H1 (cell line): ENCODE data around the gene SLIRP. TPM values are rescaled to one million over a fixed set of nuclear protein-coding genes. Genes with fewer than 3 reads are reported as not detected.

Experiments used
- CTCF ChIA-PET: fragments of 300-600 bp; sonication (Branson Sonifier 250); formaldehyde crosslinking; loops from one replicate; lab custom pipeline; 2021; ENCODE audit not compliant: partially characterized antibody; lab: Charles Lee
- POLR2A ChIA-PET: fragments of 300-600 bp; sonication (Branson Sonifier 250); formaldehyde crosslinking; loops from one replicate; lab custom pipeline; 2021; ENCODE audit warnings: inconsistent platforms; ENCODE audit not compliant: partially characterized antibody; lab: Charles Lee
- DNase-seq, 2 experiments: peaks; one replicate each; pipeline versions ENCODE4 v3.0.0 to v3.0.0-alpha.2; 2010 to 2022; ENCODE audit warnings: low spot score in 2 of 2, low read depth in 1 of 2, mixed read lengths in 1 of 2
- FAIRE-seq: peaks from 2 replicates; lab custom pipeline; 2011; peaks lifted over from hg19 to GRCh38; lab: Jason Lieb, UNC
- H2AFZ ChIP-seq: 2 replicates; pipeline ENCODE4 v1.8.1; 2012; ENCODE audit warnings: low read length, inconsistent platforms
- H2AK5ac ChIP-seq: 2 replicates; pipeline ENCODE4 v1.6.1; 2013; ENCODE audit warnings: low read depth, low read length
- H2BK120ac ChIP-seq: replicated peaks from 2 replicates; pipeline ENCODE3; 2013; ENCODE audit warnings: low read depth, low read length, inconsistent platforms
- H2BK12ac ChIP-seq: 2 replicates; pipeline ENCODE4 v1.6.1; 2013; ENCODE audit warnings: low read depth, low read length
- H2BK15ac ChIP-seq: 2 replicates; pipeline ENCODE4 v1.6.1; 2013; ENCODE audit warnings: low read length
- H2BK20ac ChIP-seq: 2 replicates; pipeline ENCODE4 v1.6.1; 2013; ENCODE audit warnings: low read length
- H2BK5ac ChIP-seq: 2 replicates; pipeline ENCODE4 v1.6.1; 2013; ENCODE audit warnings: low read depth, low read length
- H3K14ac ChIP-seq: 2 replicates; pipeline ENCODE4 v1.6.1; 2013; ENCODE audit warnings: inconsistent platforms; ENCODE audit not compliant: insufficient read length
- H3K18ac ChIP-seq: 2 replicates; pipeline ENCODE4 v1.6.1; 2013; ENCODE audit warnings: low read length; ENCODE audit errors: extremely low read depth
- H3K23ac ChIP-seq: 2 replicates; pipeline ENCODE4 v1.6.1; 2013; ENCODE audit warnings: inconsistent platforms; ENCODE audit not compliant: insufficient read length
- H3K23me2 ChIP-seq: 2 replicates; pipeline ENCODE4 v1.6.1; 2013; ENCODE audit warnings: low read depth, low read length
- H3K27ac ChIP-seq: 2 replicates; pipeline ENCODE4 v1.6.1; 2011; ENCODE audit warnings: low read depth, low read length, inconsistent platforms
- H3K27me3 ChIP-seq, 4 experiments: replicated peaks in 1 of 4; 1 replicate in 1 of 4; 2 replicates in 3 of 4; pipeline versions ENCODE4 v1.6.1 to v1.8.1; 2011 to 2013; ENCODE audit warnings: low read length in 3 of 4, mild to moderate bottlenecking in 3 of 4, inconsistent platforms in 2 of 4, mixed read lengths in 2 of 4, moderate library complexity in 1 of 4; ENCODE audit not compliant: control insufficient read depth in 3 of 4, insufficient read depth in 3 of 4; ENCODE audit errors: extremely low read depth in 1 of 4
- H3K36me3 ChIP-seq, 4 experiments: 2 replicates each; pipeline versions ENCODE4 v1.6.1 to v1.8.1; 2011 to 2013; ENCODE audit warnings: mild to moderate bottlenecking in 4 of 4, low read length in 3 of 4, moderate library complexity in 2 of 4, control low read depth in 1 of 4, inconsistent platforms in 1 of 4; ENCODE audit not compliant: insufficient read depth in 4 of 4, control insufficient read depth in 2 of 4
- H3K4ac ChIP-seq: replicated peaks from 2 replicates; pipeline ENCODE3; 2013; ENCODE audit warnings: low read length, low read depth, mixed read lengths, inconsistent platforms; ENCODE audit not compliant: insufficient read length
- H3K4me1 ChIP-seq, 4 experiments: replicated peaks in 1 of 4; 1 replicate in 1 of 4; 2 replicates in 3 of 4; pipeline versions ENCODE4 v1.6.1 to v1.8.1; 2011 to 2013; ENCODE audit warnings: low read length in 3 of 4, inconsistent platforms in 2 of 4, mixed read lengths in 1 of 4; ENCODE audit not compliant: insufficient read depth in 4 of 4, control insufficient read depth in 3 of 4
- H3K4me2 ChIP-seq, 2 experiments: 2 replicates each; pipeline versions ENCODE4 v1.6.1 to v1.8.1; 2011 to 2013; ENCODE audit warnings: low read depth in 2 of 2, low read length in 2 of 2, control low read depth in 1 of 2, inconsistent platforms in 1 of 2, mild to moderate bottlenecking in 1 of 2; ENCODE audit not compliant: insufficient read depth in 1 of 2
- H3K4me3 ChIP-seq, 4 experiments: fragments of 200-600, 300-600 bp in 1 of 4; sonication (generic), shearing (Covaris generic), sonication (Bioruptor Twin) in 1 of 4; 2 replicates each; pipeline versions ENCODE4 v1.5.1 to v1.8.1; 2011 to 2016; ENCODE audit warnings: low read length in 4 of 4, low read depth in 3 of 4, control low read depth in 2 of 4, inconsistent platforms in 2 of 4, mild to moderate bottlenecking in 2 of 4, mixed read lengths in 1 of 4, moderate library complexity in 1 of 4; ENCODE audit not compliant: insufficient read depth in 2 of 4; ENCODE audit errors: extremely low read depth in 1 of 4
- H3K56ac ChIP-seq: replicated peaks from 2 replicates; pipeline ENCODE3; 2013; ENCODE audit warnings: low read depth, mild to moderate bottlenecking, mixed read lengths, low read length, inconsistent platforms; ENCODE audit not compliant: insufficient read length
- H3K79me1 ChIP-seq: 2 replicates; pipeline ENCODE4 v1.6.1; 2013; ENCODE audit warnings: low read depth, low read length, control low read depth
- H3K79me2 ChIP-seq, 2 experiments: 2 replicates each; pipeline versions ENCODE4 v1.6.1 to v1.8.1; 2012 to 2013; ENCODE audit warnings: low read length in 2 of 2, mild to moderate bottlenecking in 2 of 2, inconsistent platforms in 1 of 2; ENCODE audit not compliant: insufficient read depth in 2 of 2, control insufficient read depth in 1 of 2
- H3K9ac ChIP-seq, 4 experiments: replicated peaks in 1 of 4; 1 replicate in 1 of 4; 2 replicates in 3 of 4; pipeline versions ENCODE4 v1.6.1 to v1.8.1; 2011 to 2013; ENCODE audit warnings: low read depth in 3 of 4, low read length in 3 of 4, control low read depth in 2 of 4, mild to moderate bottlenecking in 2 of 4, moderate library complexity in 2 of 4, inconsistent platforms in 1 of 4; ENCODE audit errors: extremely low read depth in 1 of 4
- H3K9me3 ChIP-seq, 2 experiments: 2 replicates each; pipeline versions ENCODE4 v1.6.1 to v1.8.1; 2012 to 2013; ENCODE audit warnings: mild to moderate bottlenecking in 2 of 2, moderate library complexity in 2 of 2, control low read depth in 1 of 2, inconsistent platforms in 1 of 2, low read depth in 1 of 2, low read length in 1 of 2, mixed read lengths in 1 of 2; ENCODE audit not compliant: insufficient read depth in 2 of 2
- H4K20me1 ChIP-seq, 2 experiments: replicated peaks in 1 of 2; 2 replicates each; pipeline versions ENCODE3 to v1.8.1; 2011 to 2013; ENCODE audit warnings: inconsistent platforms in 2 of 2, low read length in 2 of 2, mild to moderate bottlenecking in 1 of 2; ENCODE audit not compliant: insufficient read depth in 2 of 2, control insufficient read depth in 1 of 2
- H4K5ac ChIP-seq: 2 replicates; pipeline ENCODE4 v1.6.1; 2013; ENCODE audit warnings: low read length, low read depth, mixed read lengths, inconsistent platforms; ENCODE audit not compliant: insufficient read length
- H4K8ac ChIP-seq: 2 replicates; pipeline ENCODE4 v1.8.0; 2013; ENCODE audit warnings: mild to moderate bottlenecking, moderate library complexity, low read length, inconsistent platforms; ENCODE audit not compliant: insufficient read depth; ENCODE audit errors: extremely low read depth
- H4K91ac ChIP-seq: replicated peaks from 2 replicates; pipeline ENCODE3; 2013; ENCODE audit warnings: low read length, mixed read lengths, inconsistent platforms; ENCODE audit not compliant: insufficient read length
- CHD1 ChIP-seq: IDR thresholded peaks from 2 replicates; pipeline ENCODE4 v1.6.1; 2012; ENCODE audit warnings: low read depth, low read length, improper control_type of control experiment
- EGR1 ChIP-seq: IDR thresholded peaks from 2 replicates; pipeline ENCODE4 v1.6.1; 2011; ENCODE audit warnings: low read depth, low read length, borderline replicate concordance
- JUN ChIP-seq: IDR thresholded peaks from 2 replicates; pipeline ENCODE4 v1.6.1; 2011; ENCODE audit warnings: low read depth, mild to moderate bottlenecking, improper control_type of control experiment, low read length
- RNF2 ChIP-seq: fragments of 200-900, 300-1000 bp; sonication (generic); IDR thresholded peaks from 2 replicates; pipeline ENCODE4 v1.7.1; 2016; ENCODE audit warnings: borderline replicate concordance, low read depth, mild to moderate bottlenecking, antibody characterized with exemption, low read length; ENCODE audit not compliant: poor library complexity, severe bottlenecking; ENCODE audit errors: missing control alignments
- WGBS, 2 experiments: shearing (Covaris generic) in 1 of 2; methylation state at CpG; one replicate each; pipeline versions ENCODE4 v1.1.6 to v1.1.7; 2013 to 2015; ENCODE audit warnings: low lambda C conversion rate in 2 of 2, mixed read lengths in 2 of 2, inconsistent platforms in 1 of 2, low coverage in 1 of 2, missing lambda C conversion rate in 1 of 2; ENCODE audit not compliant: insufficient replicate concordance in 2 of 2, insufficient coverage in 1 of 2, insufficient read length in 1 of 2; ENCODE audit errors: extremely low coverage in 1 of 2, missing lambda C conversion rate in 1 of 2; 5-methylcytosine and 5-hydroxymethylcytosine counted together
- polyA plus RNA-seq, 7 experiments: library from polyadenylated mRNA; depleted of rRNA in 3 of 7; stranded (reverse) in 5 of 7; unstranded in 2 of 7; fragments of >200 nt in 5 of 7; fragments of 200-250 nt in 2 of 7; gene quantifications; 1 replicate in 5 of 7; 2 replicates in 1 of 7; 4 replicates in 1 of 7; pipeline versions ENCODE4 v1.2.1 to v1.2.3, GENCODE V29; 2011 to 2013; ENCODE audit warnings: missing spikeins in 2 of 7, mixed read lengths in 2 of 7
- total RNA-seq: library from RNA; stranded (reverse); fragmentation: NEBNext Ultra II Directional; extraction: Animal tissue kit (Norgen Biotek cat#: 25700); gene quantifications from 2 replicates; pipeline ENCODE4 v1.2.1, GENCODE V29; 2021

The SLIRP gene
- total and polyA plus RNA-seq, 2 of the 8 experiments (the other 6 are each of a cell fraction or from before 2014, with no cell fraction given) = 374 to 383 TPM

DNA sequence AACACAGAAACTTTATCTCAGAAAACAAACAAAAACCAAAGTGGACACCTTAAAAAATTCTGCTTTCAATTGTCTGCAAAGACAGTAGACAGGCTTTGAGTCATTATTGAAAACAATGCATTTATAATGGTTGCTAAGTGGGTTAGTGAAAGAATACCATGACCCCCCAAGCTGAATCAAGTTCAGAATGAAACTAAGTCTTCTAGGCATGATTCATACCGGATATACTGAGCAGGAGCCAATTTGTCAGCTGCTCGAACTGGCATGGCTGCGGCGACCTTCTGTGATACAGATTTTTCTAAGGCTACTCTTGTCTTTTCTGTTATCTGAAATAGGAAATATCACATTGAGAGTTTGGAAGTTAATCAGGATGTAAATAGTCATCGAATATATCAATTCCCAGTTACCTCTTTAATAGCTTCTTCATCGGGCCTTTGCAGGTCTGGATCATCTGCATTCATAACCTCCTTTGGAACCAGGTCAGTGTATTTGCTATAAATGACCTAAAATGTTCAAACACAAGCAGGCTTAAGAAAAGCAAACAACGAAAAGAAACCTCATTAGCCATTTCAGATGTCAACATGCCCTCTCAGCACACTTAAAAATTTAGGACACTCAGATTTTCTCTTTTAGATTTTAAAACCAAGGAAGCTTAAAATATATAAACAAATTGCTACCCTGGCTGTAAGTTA, 30.8 kb downstream of the SLIRP start:
- no peak overlapping the region for H2AK5ac ChIP-seq

More for the DNA sequence above, 30.8 kb downstream of the SLIRP start:
- Histone ChIP-seq H3K4me3 (no peak overlapping the region), H3K56ac (no peak overlapping the region), H3K14ac (no peak overlapping the region), H2BK15ac (no peak overlapping the region), H4K91ac (no peak overlapping the region), H3K79me2 (0 out of 4 replicates have a peak, but pooled peaks cover 0 to 4% of the 10 kb centered on the region in 2 experiments), H4K20me1 (no peaks in the 10 kb centered on the region), H2BK12ac (no peak overlapping the region), H3K4me1 (no peaks in the 10 kb centered on the region), H3K23me2 (no peaks in the 10 kb centered on the region), H3K27ac (no peak overlapping the region), H3K4ac (no peak overlapping the region), H4K5ac (no peak overlapping the region), H3K27me3 (no peaks in the 10 kb centered on the region), H2BK120ac (no peak overlapping the region), H4K8ac (no peak overlapping the region), H2BK20ac (no peak overlapping the region), H3K36me3 (peaks cover 18 to 51% (median 40%) of the 10 kb centered on the region in 4 experiments), H3K18ac (no peak overlapping the region), H2BK5ac (no peak overlapping the region), H3K9ac (no peak overlapping the region), H2AFZ (no peak overlapping the region), H3K9me3 (no peaks in the 10 kb centered on the region), H3K79me1 (no peaks in the 10 kb centered on the region), H3K4me2 (no peak overlapping the region), H3K23ac (no peak overlapping the region)
- ChIA-PET POLR2A (interaction anchor here (1.2 kb wide), 1 partner anchor 22 kb away, joined by 4 read pairs; no protein-coding TSS in a partner anchor), CTCF (no interaction called here)
- TF ChIP-seq CHD1 (no peak), JUN (no peak), RNF2 (no peak), EGR1 (no peak)
- FAIRE-seq (no peak), DNase-seq (no peak)
- WGBS, 2 experiments = 94% methylated on average over 7 of the region's 7 CpGs; no CpG with 5 or more reads in 1 of the 2 experiments
